A673 (cell line): Measurements from ENCODE around the gene SYTL5. TPM values are rescaled to one million over a fixed set of nuclear protein-coding genes. Genes with fewer than 3 reads are reported as not detected.

Experiments used
- BruUV-seq: library from RNA; stranded (reverse); fragments of 400-500 nt; replicated peaks from 2 replicates; lab custom pipeline; 2021; lab: Mats Ljungman, UMichigan
- CTCF ChIA-PET: fragments of 300-600 bp; sonication (Branson Sonifier 250); formaldehyde crosslinking; loops from one replicate; lab custom pipeline; 2022; ENCODE audit warnings: antibody characterized with exemption; lab: Charles Lee
- POLR2A ChIA-PET: fragments of 300-600 bp; sonication (Branson Sonifier 250); formaldehyde crosslinking; loops from one replicate; lab custom pipeline; 2022; ENCODE audit warnings: antibody characterized with exemption; ENCODE audit not compliant: low non-redundant PET; lab: Charles Lee
- DNase-seq: peaks from one replicate; pipeline ENCODE4 v3.0.0-alpha.2; 2015; ENCODE audit warnings: low spot score
- H3K27ac ChIP-seq: fragments of 200-600 bp; sonication (generic); 2 replicates; pipeline ENCODE4 v1.5.1; 2016; ENCODE audit warnings: mixed run types, low read depth, mild to moderate bottlenecking, mixed read lengths, antibody characterized with exemption, low read length; ENCODE audit not compliant: poor library complexity, severe bottlenecking
- H3K27me3 ChIP-seq: fragments of 200-600 bp; sonication (generic); replicated peaks from 2 replicates; pipeline ENCODE4 v1.6.1; 2017; ENCODE audit warnings: mixed run types, low read depth, mild to moderate bottlenecking, mixed read lengths, antibody characterized with exemption, low read length; ENCODE audit not compliant: insufficient read depth, poor library complexity
- H3K36me3 ChIP-seq: fragments of 200-600 bp; sonication (generic); 2 replicates; pipeline ENCODE4 v1.6.1; 2016; ENCODE audit warnings: mixed run types, mild to moderate bottlenecking, mixed read lengths, antibody characterized with exemption, low read length; ENCODE audit not compliant: insufficient read depth, poor library complexity, severe bottlenecking
- H3K4me1 ChIP-seq: fragments of 200-600 bp; sonication (generic); 2 replicates; pipeline ENCODE4 v1.6.1; 2017; ENCODE audit warnings: mixed run types, mild to moderate bottlenecking, mixed read lengths, antibody characterized with exemption, low read length; ENCODE audit not compliant: insufficient read depth, poor library complexity, severe bottlenecking
- H3K4me3 ChIP-seq: fragments of 200-600 bp; sonication (generic); 2 replicates; pipeline ENCODE4 v1.5.1; 2016; ENCODE audit warnings: low read depth, mixed run types, mild to moderate bottlenecking, mixed read lengths, low read length; ENCODE audit not compliant: poor library complexity, severe bottlenecking
- H3K9me3 ChIP-seq: fragments of 200-600 bp; sonication (generic); 2 replicates; pipeline ENCODE4 v1.6.1; 2016; ENCODE audit warnings: mixed run types, low read depth, mild to moderate bottlenecking, mixed read lengths, antibody characterized with exemption, low read length; ENCODE audit not compliant: poor library complexity, severe bottlenecking
- CTCF ChIP-seq: fragments of 300-800, 200-600 bp; sonication (generic); conservative IDR thresholded peaks from 2 replicates; pipeline ENCODE4 v1.5.1; 2017; ENCODE audit warnings: low read depth, mild to moderate bottlenecking, antibody characterized with exemption, low read length, moderate library complexity, mixed read lengths
- EZH2 ChIP-seq: fragments of 200-600 bp; sonication (generic); IDR thresholded peaks from 2 replicates; pipeline ENCODE4 v1.6.1; 2017; ENCODE audit warnings: borderline replicate concordance, low read depth, mild to moderate bottlenecking, mixed read lengths, antibody characterized with exemption, low read length; ENCODE audit not compliant: poor library complexity, severe bottlenecking
- intact Hi-C: fragments of 100-400 bp; cut with micrococcal nuclease; formaldehyde crosslinking; loops from one replicate; pipeline ENCODE4 v1.10.0; 2022; ENCODE audit not compliant: unreplicated experiment
- total RNA-seq: library from RNA; stranded (reverse); gene quantifications from 2 replicates; pipeline ENCODE4 v1.2.3, GENCODE V29; 2021

Gene SYTL5
- total RNA-seq, 1 experiment from 2014 or later: 17.9 TPM

- ChIA-PET POLR2A (no interaction called here), CTCF (no interaction called here)
- Histone ChIP-seq H3K4me1 (no peaks in the 10 kb centered on the region), H3K9me3 (no peaks in the 10 kb centered on the region), H3K4me3 (no peak overlapping the region), H3K27me3 (no peaks in the 10 kb centered on the region), H3K36me3 (no peaks in the 10 kb centered on the region), H3K27ac (no peak overlapping the region)
- no peak for DNase-seq
- TF ChIP-seq CTCF (no peak), EZH2 (no peak)
- BruUV-seq: no TSS peak
- intact Hi-C loops: no loop called here
Measured at GRCh38 chrX:38009641-38010040, 3.3 kb downstream of the SYTL5 start.

DNA sequence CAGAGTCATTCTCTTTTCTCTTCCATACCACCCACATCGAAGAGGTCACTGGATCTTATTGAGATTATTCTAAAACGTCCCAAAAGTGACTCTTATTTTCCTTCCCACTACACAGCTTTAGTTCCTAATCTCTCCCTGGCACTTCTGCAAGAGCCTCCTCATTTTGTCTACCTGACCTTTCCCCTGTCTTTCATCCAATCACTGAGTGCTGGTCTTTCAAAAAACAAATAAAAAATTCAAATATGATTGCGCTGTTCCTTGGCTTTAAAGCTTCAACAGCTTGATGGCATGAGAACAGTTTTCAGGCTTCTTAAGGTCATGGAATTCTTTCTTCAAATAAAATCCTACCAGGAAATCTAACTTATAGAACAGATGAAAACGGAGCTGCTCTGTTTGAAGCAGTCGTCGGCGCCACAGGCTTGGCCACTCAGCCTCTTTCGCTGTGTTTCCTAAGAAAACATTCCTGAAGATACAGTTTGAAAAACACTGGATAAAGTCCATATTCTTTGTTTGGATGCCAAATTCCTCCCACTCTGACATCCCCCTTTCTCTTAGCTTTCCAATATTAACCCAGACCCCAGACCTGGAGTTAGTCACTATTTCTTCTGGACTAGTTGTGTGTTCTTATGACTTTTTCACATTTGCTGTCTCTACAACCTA lies 12.5 kb downstream of the SYTL5 start:
- Histone ChIP-seq H3K9me3 (no peaks in the 10 kb centered on the region), H3K27me3 (no peaks in the 10 kb centered on the region), H3K4me3 (no peak overlapping the region), H3K4me1 (peaks cover 3% of the 10 kb centered on the region), H3K27ac (no peak overlapping the region), H3K36me3 (no peaks in the 10 kb centered on the region)
- DNase-seq: no peak
- CTCF ChIA-PET: no interaction called here
- TF ChIP-seq EZH2 (no peak), CTCF (no peak)
- POLR2A ChIA-PET: no interaction called here
- intact Hi-C loops: no loop called here
- no TSS peak for BruUV-seq

- no peak for TF ChIP-seq CTCF
- TF ChIP-seq EZH2: no peak
- H3K4me1 ChIP-seq: no peaks in the 10 kb centered on the region
- CTCF ChIA-PET: no interaction called here
Measured at GRCh38 chrX:38028300-38028699, 21.9 kb downstream of the SYTL5 start.

More at GRCh38 chrX:38028300-38028699, 21.9 kb downstream of the SYTL5 start:
- intact Hi-C loops: no loop called here
- no peaks in the 10 kb centered on the region for H3K27me3 ChIP-seq
- DNase-seq: no peak
- H3K9me3 ChIP-seq: peaks cover 5% of the 10 kb centered on the region
- no TSS peak for BruUV-seq
- no peak overlapping the region for H3K27ac ChIP-seq
- POLR2A ChIA-PET: no interaction called here
- no peak overlapping the region for H3K4me3 ChIP-seq
- no peaks in the 10 kb centered on the region for H3K36me3 ChIP-seq
